ENCODE measurements around the gene SNRPA.

Gene SNRPA

DNA sequence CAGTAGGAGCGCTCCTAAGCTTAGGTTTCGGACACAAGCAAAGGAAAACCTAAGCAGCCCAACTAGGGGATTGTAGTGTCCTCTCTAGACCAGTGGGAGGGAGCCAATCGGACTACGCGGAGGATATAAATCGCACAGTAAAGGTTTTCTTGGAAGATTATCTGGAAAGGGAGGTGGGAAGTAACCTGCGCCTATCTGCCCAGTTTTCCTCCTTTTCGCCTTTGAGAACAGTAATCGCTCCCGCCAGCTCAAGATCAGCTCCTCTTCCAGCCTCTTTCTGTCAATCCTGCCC, 26.6 kb downstream of the SNRPA start (continued):
- TF ChIP-seq PBX3 (CRISPR knock-in tag; IDR thresholded peaks at IDR 0.05) (no peak), ZNF366 (tag by site-specific recombination; conservative IDR thresholded peaks at IDR 0.05) (peak; percentile 87), ZNF580 (tag by site-specific recombination; IDR thresholded peaks at IDR 0.05) (0 out of 2 replicates have a peak, but pooled peaks have one; percentile 9), ZNF777 (tag by site-specific recombination; IDR thresholded peaks at IDR 0.05; ENCODE audit: borderline replicate concordance) (no peak), ZNF394 (tag by site-specific recombination; IDR thresholded peaks at IDR 0.05; ENCODE audit: borderline replicate concordance) (0 out of 2 replicates have a peak, but pooled peaks have one; percentile 9), ZNF785 (tag by site-specific recombination; IDR thresholded peaks at IDR 0.05) (0 out of 2 replicates have a peak, but pooled peaks have one; percentile 19), IKZF3 (tag by site-specific recombination; IDR thresholded peaks at IDR 0.05) (peak; percentile 97), ZNF223 (tag by site-specific recombination; IDR thresholded peaks at IDR 0.05) (peak; percentile 63; the same call in 1 of the 2 replicates), ZNF791 (tag by site-specific recombination; IDR thresholded peaks at IDR 0.05) (no peak), ZNF561 (tag by site-specific recombination; IDR thresholded peaks at IDR 0.05; ENCODE audit: borderline replicate concordance) (peak; percentile 64; the same call in 1 of the 2 replicates), ZFP69B (tag by site-specific recombination; IDR thresholded peaks at IDR 0.05) (peak; percentile 10; the same call in 1 of the 2 replicates), ZNF558 (tag by site-specific recombination; IDR thresholded peaks at IDR 0.05) (no peak), SP2 (tag by site-specific recombination; IDR thresholded peaks at IDR 0.05) (no peak), ZNF48 (tag by site-specific recombination; IDR thresholded peaks at IDR 0.05) (no peak), PRDM4 (tag by site-specific recombination; IDR thresholded peaks at IDR 0.05) (peak; percentile 10; the same call in 1 of the 2 replicates), ZNF324 (tag by site-specific recombination; IDR thresholded peaks at IDR 0.05) (peak; percentile 68; the same call in 1 of the 2 replicates)
- TF ChIP-seq, protein P1, sequence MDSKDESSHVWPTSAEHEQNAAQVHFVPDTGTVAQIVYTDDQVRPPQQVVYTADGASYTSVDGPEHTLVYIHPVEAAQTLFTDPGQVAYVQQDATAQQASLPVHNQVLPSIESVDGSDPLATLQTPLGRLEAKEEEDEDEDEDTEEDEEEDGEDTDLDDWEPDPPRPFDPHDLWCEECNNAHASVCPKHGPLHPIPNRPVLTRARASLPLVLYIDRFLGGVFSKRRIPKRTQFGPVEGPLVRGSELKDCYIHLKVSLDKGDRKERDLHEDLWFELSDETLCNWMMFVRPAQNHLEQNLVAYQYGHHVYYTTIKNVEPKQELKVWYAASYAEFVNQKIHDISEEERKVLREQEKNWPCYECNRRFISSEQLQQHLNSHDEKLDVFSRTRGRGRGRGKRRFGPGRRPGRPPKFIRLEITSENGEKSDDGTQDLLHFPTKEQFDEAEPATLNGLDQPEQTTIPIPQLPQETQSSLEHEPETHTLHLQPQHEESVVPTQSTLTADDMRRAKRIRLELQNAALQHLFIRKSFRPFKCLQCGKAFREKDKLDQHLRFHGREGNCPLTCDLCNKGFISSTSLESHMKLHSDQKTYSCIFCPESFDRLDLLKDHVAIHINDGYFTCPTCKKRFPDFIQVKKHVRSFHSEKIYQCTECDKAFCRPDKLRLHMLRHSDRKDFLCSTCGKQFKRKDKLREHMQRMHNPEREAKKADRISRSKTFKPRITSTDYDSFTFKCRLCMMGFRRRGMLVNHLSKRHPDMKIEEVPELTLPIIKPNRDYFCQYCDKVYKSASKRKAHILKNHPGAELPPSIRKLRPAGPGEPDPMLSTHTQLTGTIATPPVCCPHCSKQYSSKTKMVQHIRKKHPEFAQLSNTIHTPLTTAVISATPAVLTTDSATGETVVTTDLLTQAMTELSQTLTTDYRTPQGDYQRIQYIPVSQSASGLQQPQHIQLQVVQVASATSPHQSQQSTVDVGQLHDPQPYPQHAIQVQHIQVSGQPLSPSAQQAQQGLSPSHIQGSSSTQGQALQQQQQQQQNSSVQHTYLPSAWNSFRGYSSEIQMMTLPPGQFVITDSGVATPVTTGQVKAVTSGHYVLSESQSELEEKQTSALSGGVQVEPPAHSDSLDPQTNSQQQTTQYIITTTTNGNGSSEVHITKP (tag by site-specific recombination; IDR thresholded peaks at IDR 0.05): peak; percentile 89; the same call in 1 of the 2 replicates
- TF ChIP-seq, protein P2, sequence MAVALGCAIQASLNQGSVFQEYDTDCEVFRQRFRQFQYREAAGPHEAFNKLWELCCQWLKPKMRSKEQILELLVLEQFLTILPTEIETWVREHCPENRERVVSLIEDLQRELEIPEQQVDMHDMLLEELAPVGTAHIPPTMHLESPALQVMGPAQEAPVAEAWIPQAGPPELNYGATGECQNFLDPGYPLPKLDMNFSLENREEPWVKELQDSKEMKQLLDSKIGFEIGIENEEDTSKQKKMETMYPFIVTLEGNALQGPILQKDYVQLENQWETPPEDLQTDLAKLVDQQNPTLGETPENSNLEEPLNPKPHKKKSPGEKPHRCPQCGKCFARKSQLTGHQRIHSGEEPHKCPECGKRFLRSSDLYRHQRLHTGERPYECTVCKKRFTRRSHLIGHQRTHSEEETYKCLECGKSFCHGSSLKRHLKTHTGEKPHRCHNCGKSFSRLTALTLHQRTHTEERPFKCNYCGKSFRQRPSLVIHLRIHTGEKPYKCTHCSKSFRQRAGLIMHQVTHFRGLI (tag by site-specific recombination; IDR thresholded peaks at IDR 0.05): peak; percentile 25; the same call in 1 of the 2 replicates
